SK-N-SH treated with all-trans-retinoic acid at 6 μM for 48 hours (cell line): Measurements from ENCODE around the gene DOCK11.

Experiments used
- ARNTL ChIP-seq: fragments of 450-650 bp; formaldehyde crosslinking; IDR thresholded peaks from 2 replicates; pipeline ENCODE4 v1.5.0; 2020; ENCODE audit warnings: low read depth, mild to moderate bottlenecking, moderate library complexity, borderline replicate concordance
- BACH2 ChIP-seq: fragments of 250-450 bp; sonication (Bioruptor Pico); IDR thresholded peaks from 2 replicates; pipeline ENCODE4 v1.9.0; 2021; ENCODE audit warnings: mild to moderate bottlenecking, borderline replicate concordance
- ESRRG ChIP-seq: fragments of 250-450 bp; sonication (Bioruptor Pico); IDR thresholded peaks from 2 replicates; pipeline ENCODE4 v1.6.1; 2021; ENCODE audit warnings: mild to moderate bottlenecking
- ISL1 ChIP-seq: fragments of 250-450 bp; sonication (Bioruptor Pico); IDR thresholded peaks from 2 replicates; pipeline ENCODE4 v2.1.2; 2022; ENCODE audit warnings: mild to moderate bottlenecking, moderate library complexity
- PPARA ChIP-seq: fragments of 250-450 bp; sonication (Bioruptor Pico); IDR thresholded peaks from 2 replicates; pipeline ENCODE4 v1.5.0; 2020; ENCODE audit warnings: mild to moderate bottlenecking, borderline replicate concordance
- RARB ChIP-seq: fragments of 250-450 bp; sonication (Bioruptor Pico); IDR thresholded peaks from 2 replicates; pipeline ENCODE4 v1.8.0; 2021; ENCODE audit warnings: mild to moderate bottlenecking, moderate library complexity
- ZFP3 ChIP-seq: fragments of 250-450 bp; sonication (Bioruptor Pico); IDR thresholded peaks from 2 replicates; pipeline ENCODE4 v1.5.0; 2020; ENCODE audit warnings: mild to moderate bottlenecking, moderate library complexity
- ZFP30 ChIP-seq: fragments of 450-650 bp; formaldehyde crosslinking; IDR thresholded peaks from 2 replicates; pipeline ENCODE4 v1.5.0; 2022; ENCODE audit warnings: mild to moderate bottlenecking, moderate library complexity
- ZNF565 ChIP-seq: fragments of 450-650 bp; formaldehyde crosslinking; conservative IDR thresholded peaks from 2 replicates; pipeline ENCODE4 v1.5.0; 2020; ENCODE audit warnings: low read depth, mild to moderate bottlenecking, moderate library complexity
- ZNF70 ChIP-seq: fragments of 450-650 bp; formaldehyde crosslinking; IDR thresholded peaks from 2 replicates; pipeline ENCODE4 v1.5.0; 2020; ENCODE audit warnings: mild to moderate bottlenecking, moderate library complexity
- TF ChIP-seq, protein P1 (sequence below): fragments of 250-450 bp; sonication (Bioruptor Pico); IDR thresholded peaks from 2 replicates; pipeline ENCODE4 v1.8.0; 2021; ENCODE audit warnings: low read depth, mild to moderate bottlenecking, moderate library complexity, borderline replicate concordance
- TF ChIP-seq, protein P2 (sequence below): fragments of 250-450 bp; sonication (Bioruptor Pico); IDR thresholded peaks from 2 replicates; pipeline ENCODE4 v1.5.1; 2021; ENCODE audit warnings: mild to moderate bottlenecking, moderate library complexity
- TF ChIP-seq, protein P3 (sequence below): fragments of 250-450 bp; sonication (Bioruptor Pico); IDR thresholded peaks from 2 replicates; pipeline ENCODE4 v1.8.0; 2020; ENCODE audit warnings: mild to moderate bottlenecking, moderate library complexity, borderline replicate concordance
- TF ChIP-seq, protein P4 (sequence below): fragments of 250-450 bp; sonication (Bioruptor Pico); IDR thresholded peaks from 2 replicates; pipeline ENCODE4 v1.5.0; 2020; ENCODE audit warnings: mild to moderate bottlenecking, moderate library complexity

DNA sequence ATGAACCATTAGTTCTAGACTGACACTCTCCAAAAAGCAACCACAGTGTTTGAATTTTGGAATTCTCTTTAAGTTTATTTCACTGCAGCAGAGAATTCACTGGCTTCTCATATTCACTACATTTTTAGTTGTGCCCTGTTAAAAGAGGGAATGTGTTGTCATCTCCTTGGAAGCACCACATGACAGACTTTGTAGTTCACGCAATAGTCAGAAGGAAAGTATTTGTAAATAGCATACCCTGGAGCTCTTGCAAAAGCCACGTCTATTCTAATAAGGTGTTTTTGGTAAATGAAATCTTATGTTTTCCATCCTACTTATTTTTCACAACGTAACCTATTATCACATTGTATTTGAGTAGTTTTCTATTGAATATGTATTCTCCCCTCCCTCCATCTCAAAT, 25.8 kb downstream of the DOCK11 start:
- TF ChIP-seq ARNTL = no peak
- no peak for TF ChIP-seq ZFP3 (CRISPR knock-in tag)
- no peak for TF ChIP-seq PPARA
- no peak for TF ChIP-seq RARB (CRISPR knock-in tag)
- TF ChIP-seq, protein P1, sequence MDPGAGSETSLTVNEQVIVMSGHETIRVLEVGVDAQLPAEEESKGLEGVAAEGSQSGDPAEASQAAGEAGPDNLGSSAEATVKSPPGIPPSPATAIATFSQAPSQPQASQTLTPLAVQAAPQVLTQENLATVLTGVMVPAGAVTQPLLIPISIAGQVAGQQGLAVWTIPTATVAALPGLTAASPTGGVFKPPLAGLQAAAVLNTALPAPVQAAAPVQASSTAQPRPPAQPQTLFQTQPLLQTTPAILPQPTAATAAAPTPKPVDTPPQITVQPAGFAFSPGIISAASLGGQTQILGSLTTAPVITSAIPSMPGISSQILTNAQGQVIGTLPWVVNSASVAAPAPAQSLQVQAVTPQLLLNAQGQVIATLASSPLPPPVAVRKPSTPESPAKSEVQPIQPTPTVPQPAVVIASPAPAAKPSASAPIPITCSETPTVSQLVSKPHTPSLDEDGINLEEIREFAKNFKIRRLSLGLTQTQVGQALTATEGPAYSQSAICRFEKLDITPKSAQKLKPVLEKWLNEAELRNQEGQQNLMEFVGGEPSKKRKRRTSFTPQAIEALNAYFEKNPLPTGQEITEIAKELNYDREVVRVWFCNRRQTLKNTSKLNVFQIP = no peak
- TF ChIP-seq, protein P2, sequence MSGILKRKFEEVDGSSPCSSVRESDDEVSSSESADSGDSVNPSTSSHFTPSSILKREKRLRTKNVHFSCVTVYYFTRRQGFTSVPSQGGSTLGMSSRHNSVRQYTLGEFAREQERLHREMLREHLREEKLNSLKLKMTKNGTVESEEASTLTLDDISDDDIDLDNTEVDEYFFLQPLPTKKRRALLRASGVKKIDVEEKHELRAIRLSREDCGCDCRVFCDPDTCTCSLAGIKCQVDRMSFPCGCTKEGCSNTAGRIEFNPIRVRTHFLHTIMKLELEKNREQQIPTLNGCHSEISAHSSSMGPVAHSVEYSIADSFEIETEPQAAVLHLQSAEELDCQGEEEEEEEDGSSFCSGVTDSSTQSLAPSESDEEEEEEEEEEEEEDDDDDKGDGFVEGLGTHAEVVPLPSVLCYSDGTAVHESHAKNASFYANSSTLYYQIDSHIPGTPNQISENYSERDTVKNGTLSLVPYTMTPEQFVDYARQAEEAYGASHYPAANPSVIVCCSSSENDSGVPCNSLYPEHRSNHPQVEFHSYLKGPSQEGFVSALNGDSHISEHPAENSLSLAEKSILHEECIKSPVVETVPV = no peak
- no peak for TF ChIP-seq ZNF70
- no peak for TF ChIP-seq ZFP30 (CRISPR knock-in tag)
- TF ChIP-seq ZNF565 (CRISPR knock-in tag) = no peak
- no peak for TF ChIP-seq ISL1 (CRISPR knock-in tag)
- TF ChIP-seq BACH2 (CRISPR knock-in tag) = no peak
- TF ChIP-seq, protein P3, sequence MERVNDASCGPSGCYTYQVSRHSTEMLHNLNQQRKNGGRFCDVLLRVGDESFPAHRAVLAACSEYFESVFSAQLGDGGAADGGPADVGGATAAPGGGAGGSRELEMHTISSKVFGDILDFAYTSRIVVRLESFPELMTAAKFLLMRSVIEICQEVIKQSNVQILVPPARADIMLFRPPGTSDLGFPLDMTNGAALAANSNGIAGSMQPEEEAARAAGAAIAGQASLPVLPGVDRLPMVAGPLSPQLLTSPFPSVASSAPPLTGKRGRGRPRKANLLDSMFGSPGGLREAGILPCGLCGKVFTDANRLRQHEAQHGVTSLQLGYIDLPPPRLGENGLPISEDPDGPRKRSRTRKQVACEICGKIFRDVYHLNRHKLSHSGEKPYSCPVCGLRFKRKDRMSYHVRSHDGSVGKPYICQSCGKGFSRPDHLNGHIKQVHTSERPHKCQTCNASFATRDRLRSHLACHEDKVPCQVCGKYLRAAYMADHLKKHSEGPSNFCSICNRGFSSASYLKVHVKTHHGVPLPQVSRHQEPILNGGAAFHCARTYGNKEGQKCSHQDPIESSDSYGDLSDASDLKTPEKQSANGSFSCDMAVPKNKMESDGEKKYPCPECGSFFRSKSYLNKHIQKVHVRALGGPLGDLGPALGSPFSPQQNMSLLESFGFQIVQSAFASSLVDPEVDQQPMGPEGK (CRISPR knock-in tag) = no peak
- TF ChIP-seq, protein P4, sequence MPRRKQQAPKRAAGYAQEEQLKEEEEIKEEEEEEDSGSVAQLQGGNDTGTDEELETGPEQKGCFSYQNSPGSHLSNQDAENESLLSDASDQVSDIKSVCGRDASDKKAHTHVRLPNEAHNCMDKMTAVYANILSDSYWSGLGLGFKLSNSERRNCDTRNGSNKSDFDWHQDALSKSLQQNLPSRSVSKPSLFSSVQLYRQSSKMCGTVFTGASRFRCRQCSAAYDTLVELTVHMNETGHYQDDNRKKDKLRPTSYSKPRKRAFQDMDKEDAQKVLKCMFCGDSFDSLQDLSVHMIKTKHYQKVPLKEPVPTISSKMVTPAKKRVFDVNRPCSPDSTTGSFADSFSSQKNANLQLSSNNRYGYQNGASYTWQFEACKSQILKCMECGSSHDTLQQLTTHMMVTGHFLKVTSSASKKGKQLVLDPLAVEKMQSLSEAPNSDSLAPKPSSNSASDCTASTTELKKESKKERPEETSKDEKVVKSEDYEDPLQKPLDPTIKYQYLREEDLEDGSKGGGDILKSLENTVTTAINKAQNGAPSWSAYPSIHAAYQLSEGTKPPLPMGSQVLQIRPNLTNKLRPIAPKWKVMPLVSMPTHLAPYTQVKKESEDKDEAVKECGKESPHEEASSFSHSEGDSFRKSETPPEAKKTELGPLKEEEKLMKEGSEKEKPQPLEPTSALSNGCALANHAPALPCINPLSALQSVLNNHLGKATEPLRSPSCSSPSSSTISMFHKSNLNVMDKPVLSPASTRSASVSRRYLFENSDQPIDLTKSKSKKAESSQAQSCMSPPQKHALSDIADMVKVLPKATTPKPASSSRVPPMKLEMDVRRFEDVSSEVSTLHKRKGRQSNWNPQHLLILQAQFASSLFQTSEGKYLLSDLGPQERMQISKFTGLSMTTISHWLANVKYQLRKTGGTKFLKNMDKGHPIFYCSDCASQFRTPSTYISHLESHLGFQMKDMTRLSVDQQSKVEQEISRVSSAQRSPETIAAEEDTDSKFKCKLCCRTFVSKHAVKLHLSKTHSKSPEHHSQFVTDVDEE (CRISPR knock-in tag) = no peak
- no peak for TF ChIP-seq ESRRG (CRISPR knock-in tag)
